CD4-positive, alpha-beta T cell treated with Interleukin-15 for 1 hour (primary cell): ENCODE data around the gene PF4V1.

Experiments used
- DNase-seq: peaks from one replicate; pipeline ENCODE4 v3.0.0-alpha.2; 2020

The PF4V1 gene

DNA sequence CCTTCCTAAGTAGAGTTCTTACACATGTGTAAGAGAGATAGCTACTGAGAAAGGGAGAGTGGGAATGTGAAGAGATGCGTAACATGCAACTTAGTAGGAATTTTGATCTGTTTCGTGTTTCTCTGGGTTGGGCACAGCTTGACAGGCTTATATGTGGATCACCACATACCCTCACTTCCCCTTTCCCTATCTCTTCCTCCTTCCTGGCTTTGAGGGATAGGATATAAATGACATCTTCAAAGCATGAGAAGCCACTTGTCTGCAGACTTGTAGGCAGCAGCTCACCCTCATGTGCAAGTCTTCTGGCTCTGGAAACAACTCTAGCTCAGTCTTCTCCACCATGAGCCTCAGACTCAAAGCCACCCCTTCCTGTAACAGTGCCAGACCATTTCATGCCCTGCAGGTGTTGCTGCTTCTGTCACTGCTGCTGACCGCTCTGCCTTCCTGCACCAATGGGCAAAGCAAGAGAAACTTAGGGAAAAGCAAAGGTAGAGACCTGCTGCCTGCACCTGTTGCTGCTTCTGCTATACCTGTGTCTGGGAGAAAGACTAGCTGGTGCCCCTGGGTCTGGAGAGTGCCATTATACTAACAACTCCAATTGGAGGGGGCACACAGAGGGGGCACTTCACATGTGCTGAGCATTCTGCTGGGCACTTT, 5.4 kb upstream of the PF4V1 start:
- no peak for DNase-seq

GRCh38 chr4:73848183-73848777, 4.8 kb upstream of the PF4V1 start:
- no peak for DNase-seq

DNA sequence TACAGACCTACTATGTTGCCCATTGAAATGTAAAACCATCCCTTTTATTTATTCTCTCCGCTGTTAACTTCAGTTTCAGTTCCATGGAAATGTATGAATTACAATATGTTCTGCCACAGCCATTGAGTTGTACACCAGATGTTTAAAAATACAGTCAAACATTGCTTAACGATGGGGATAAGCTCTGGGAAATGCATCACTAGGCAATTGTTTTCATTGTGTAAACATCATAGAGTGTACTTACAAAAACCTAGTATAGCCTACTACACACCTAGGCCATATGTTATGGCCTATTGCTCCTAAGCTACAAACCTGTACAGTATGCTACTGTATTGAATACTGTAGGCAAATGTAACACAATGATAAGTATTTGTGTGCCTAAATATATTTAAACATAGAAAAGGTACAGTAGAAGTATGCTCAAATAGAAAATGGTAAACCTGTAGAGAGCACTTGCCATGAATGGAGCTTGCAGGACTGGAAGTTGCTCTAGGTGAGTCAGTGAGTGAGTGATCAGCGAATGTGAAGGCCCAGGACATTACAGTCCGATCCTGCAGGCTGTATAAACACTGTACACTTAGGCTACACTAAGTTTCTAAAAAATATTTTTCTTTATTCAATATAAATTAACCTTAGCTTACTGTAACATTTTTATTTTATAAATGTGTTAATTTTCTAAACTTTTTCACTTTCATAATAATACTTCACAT, 2.7 kb upstream of the PF4V1 start:
- DNase-seq: no peak

DNA sequence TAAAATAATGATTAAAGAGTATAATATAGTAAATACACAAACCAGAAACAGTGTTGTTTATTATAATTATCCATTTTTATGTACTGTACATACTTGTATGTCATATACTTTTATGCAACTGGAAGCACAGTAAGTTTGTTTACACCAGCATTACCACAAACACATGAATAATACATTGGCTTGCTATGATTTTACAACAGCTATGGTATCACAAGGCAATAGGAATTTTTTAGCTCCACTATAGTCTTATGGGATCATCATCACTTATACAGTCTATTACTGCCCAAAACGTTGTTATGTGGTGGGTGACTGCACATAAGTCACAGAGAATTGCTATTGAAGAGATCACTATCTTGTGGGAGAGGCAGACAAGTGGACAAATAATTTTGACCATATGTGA, 1.8 kb upstream of the PF4V1 start:
- DNase-seq: no peak

- DNase-seq: no peak
Measured at GRCh38 chr4:73852771-73853170, 325 bp upstream of the PF4V1 start.

GRCh38 chr4:73853718-73854473, 800 bp downstream of the PF4V1 start:
- no peak for DNase-seq

DNA sequence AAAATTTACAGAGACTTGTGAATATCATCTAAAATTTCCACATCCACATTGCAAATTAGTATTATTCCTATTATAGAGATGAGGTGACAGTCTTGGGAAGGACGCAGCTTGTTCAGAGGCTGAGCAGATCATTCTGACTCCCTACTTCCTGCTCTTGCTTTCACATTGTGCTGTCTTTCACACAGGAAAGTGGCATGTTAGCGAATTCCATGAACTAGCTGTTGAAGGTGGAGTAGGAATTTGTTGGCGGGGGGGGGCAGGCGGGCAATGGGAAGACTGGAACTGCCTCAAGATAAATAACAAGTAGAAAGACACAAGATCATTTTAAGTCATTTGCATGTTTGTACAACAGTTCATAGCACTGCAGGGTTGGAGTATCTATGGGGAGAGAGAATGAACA, 2.3 kb downstream of the PF4V1 start:
- DNase-seq: no peak

- DNase-seq: no peak
Measured at GRCh38 chr4:73856518-73856917, 3.4 kb downstream of the PF4V1 start.

DNA sequence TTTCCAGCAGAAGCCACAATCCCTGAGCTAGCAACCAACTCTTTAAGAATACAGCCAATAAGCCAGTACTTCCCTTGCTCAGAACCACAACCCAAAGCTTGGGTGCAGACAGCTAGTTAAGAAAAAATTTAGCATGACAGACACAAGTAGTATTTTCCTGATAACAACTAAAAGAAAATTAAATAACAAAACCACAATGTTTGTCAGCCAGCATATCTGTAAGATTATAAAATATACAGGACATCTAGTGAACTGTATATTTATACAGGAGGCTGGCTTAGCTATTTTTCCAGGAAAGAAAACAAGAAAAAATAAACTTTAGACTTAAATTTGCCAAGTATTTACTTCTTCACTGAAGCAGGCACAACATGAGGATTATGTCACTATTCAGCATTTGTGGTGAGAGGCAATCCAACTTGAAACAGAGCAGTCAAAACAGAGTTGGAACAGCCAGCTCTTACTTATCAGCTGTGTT, 6.6 kb downstream of the PF4V1 start:
- DNase-seq: no peak

DNA sequence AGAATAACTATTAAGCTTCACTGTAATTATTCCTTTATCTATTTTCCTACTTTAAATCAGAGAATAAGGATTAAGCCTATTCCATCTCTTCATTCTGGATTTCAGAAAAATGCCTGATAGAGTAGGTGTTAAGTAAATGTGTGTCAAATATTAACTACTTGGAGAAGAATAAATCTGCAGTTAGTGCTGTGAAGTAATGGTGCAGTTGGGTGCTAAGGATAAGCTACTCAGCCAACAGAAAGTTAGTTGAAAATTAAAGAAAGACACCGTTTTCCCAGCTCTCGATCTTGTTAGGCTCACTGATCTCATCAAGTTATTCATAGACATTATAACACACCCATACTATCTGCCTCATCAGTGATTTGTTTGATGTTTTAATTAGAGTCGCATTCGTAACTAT, 7.1 kb downstream of the PF4V1 start:
- no peak for DNase-seq

GRCh38 chr4:73860917-73861316, 7.8 kb downstream of the PF4V1 start:
- no peak for DNase-seq

- DNase-seq: no peak
Measured at GRCh38 chr4:73862322-73862721, 9.2 kb downstream of the PF4V1 start.

DNA sequence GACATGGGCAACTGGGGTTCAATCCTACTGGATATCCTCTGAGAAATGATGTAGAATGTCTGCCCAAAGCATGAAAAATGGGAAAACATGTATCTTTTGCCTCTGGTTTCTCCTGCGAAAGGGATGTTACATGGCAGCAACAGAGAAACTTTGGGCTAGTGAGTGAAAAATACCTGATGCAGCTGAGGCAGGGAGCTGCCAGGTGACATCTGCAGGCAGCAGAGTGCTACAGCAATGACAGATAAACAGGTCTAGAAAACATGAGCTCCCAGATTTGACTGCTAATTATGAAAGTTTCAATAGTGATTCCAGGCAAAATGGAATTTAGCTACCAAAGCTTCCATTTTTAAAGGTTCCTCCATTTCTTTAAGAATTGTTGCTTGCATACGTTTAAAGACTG, 11.3 kb downstream of the PF4V1 start:
- DNase-seq: no peak

DNA sequence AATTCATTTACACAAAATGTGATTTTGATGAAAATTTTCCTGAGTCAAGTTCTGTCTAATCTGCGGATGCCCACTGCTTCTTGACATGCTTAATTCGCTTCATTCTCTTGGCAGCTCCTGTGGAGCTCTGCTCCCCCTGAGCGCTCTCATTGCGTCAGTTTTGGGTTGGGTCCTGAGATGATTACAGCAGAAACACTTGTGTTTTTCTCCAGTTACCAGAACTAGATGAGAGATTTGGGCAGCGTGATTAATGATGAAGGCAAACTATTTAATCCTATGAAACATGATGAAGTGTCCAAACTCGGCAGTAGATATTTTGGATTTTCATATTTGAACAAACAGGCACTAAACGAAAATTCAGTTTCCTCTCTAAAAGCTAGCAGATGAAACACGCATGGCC, 11.9 kb downstream of the PF4V1 start:
- no peak for DNase-seq

DNA sequence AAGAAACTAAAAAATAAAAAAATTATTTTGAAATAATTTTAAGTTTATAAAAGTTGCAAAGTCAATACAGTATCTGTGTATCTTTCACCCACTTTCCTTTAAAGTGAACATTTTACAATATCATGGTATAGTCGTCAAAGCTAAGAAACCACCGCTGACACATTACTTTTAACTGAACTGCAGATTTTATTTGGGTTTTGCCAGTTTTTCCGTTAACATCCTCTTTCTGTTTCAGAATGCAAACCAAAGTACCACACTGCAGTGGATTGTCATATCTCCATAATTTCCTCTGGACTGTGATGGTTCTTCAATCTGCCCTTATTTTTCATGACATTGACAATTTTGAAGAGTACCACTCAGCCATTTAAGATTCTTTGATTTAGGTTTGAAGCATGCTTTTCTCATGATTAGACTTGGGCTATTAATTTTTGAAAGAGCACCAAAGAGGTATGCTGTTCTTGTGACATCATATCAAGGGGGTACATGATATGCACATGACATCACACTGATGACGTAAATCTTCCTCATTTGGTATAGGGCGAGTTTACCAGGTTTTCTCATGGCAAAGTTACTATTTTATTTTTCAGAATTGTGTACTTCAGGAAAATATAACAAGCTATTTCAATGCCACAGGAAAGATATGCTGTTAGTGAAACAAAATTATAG, 12.5 kb downstream of the PF4V1 start:
- DNase-seq: no peak

- no peak for DNase-seq
Measured at GRCh38 chr4:73866246-73866645, 13.2 kb downstream of the PF4V1 start.

DNA sequence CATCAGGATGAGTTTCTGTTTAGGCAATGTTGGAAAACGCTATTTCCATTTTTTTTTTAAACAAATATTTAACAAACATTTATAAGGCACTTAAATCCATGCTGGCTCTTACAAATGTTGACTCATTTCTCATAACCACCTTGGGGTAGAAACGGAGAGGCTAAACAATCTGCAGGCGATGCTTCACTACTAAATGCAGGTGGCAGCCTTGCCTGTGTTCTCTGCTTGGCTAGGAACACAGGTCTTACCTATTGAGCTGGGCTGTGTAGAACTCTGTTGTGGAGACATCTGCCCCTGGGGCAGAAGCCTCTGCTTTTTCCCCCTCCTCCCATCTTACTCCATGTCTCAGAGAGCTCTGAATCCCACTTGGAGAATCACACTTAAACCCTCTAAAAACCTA, 14.7 kb downstream of the PF4V1 start:
- DNase-seq: no peak

DNA sequence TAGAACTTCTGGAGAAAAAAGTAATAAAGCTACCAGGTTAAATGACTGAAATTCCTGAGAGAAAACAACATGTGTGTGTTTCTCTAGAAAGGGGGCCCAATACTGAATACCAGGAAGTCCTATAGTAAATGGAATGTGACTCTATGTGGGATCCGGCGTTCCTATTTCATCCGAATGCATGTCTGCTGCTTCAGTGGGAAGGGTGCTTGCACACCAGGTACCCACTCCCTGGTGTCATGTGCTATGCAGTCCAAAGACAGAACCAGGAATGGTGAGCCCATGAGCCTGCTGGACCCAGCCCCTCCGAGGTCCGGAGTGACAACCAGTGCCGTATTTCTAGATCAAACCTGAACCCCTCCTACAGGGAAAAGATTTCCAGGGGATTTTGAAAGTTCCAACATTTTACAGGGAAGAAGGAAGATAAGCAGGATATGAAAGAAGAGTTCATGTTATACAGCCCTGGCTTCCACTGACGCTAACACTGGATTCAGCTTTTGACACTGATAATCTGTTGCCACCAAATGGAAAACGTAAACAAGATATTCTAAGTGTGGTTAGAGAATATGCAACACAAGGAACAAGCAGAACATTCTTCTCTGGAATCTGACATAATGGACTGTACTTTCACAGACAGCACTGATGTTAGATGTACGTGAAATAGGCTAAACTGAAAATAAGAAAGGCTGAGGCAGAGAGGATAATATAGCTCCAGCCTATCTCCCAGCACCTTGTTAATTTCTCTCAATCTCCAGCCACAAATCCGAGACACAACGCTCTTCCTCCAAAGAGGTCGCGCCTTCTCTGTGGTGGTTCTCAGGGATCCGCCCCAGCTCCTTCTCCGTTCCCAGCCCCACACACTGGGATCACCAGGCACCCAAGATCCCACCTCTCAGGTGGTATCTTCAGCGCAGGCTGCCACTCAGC, 15.4 kb downstream of the PF4V1 start:
- DNase-seq: no peak

GRCh38 chr4:73869130-73870055, 16.3 kb downstream of the PF4V1 start, which contains the start of gene CXCL1:
Gene CXCL1, plus strand, starts transcription at chr4:73869393. Its CDS starts 78 bp downstream, at chr4:73869471.
- no peak for DNase-seq

GRCh38 chr4:73870260-73870659, 17.2 kb downstream of the PF4V1 start:
- no peak for DNase-seq

DNA sequence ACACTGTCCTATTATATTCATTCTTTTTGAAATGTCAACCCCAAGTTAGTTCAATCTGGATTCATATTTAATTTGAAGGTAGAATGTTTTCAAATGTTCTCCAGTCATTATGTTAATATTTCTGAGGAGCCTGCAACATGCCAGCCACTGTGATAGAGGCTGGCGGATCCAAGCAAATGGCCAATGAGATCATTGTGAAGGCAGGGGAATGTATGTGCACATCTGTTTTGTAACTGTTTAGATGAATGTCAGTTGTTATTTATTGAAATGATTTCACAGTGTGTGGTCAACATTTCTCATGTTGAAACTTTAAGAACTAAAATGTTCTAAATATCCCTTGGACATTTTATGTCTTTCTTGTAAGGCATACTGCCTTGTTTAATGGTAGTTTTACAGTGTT, 17.7 kb downstream of the PF4V1 start:
- no peak for DNase-seq
